OCI-LY3 (cell line): ENCODE data around the gene MT1M.

Experiments
- H2AFZ ChIP-seq: fragments of 200-600, 300-600 bp; shearing (Covaris generic); 2 replicates; pipeline ENCODE4 v1.6.0; 2014; ENCODE audit warnings: antibody characterized with exemption, low read depth, low read length
- H3K27ac ChIP-seq: fragments of 200-600, 300-600 bp; sonication (generic); 2 replicates; pipeline ENCODE4 v1.5.1; 2014; ENCODE audit warnings: mild to moderate bottlenecking, low read length, moderate library complexity, mixed read lengths
- H3K27me3 ChIP-seq: fragments of 200-600, 300-600 bp; sonication (generic); 2 replicates; pipeline ENCODE4 v1.6.1; 2014; ENCODE audit warnings: low read depth, low read length, mixed read lengths
- H3K36me3 ChIP-seq: fragments of 200-600, 300-600 bp; sonication (generic); replicated peaks from 2 replicates; pipeline ENCODE3; 2014; ENCODE audit warnings: low read depth, low read length, mixed read lengths
- H3K4me1 ChIP-seq: fragments of 300-600, 200-600 bp; sonication (generic); 2 replicates; pipeline ENCODE4 v1.6.1; 2014; ENCODE audit warnings: low read length, mixed read lengths
- H3K4me2 ChIP-seq: fragments of 200-600, 300-600 bp; sonication (generic); 2 replicates; pipeline ENCODE4 v1.6.1; 2014; ENCODE audit warnings: low read length, mixed read lengths
- H3K4me3 ChIP-seq: fragments of 300-600, 200-600 bp; sonication (generic); 2 replicates; pipeline ENCODE4 v1.5.1; 2014; ENCODE audit warnings: antibody characterized with exemption, mild to moderate bottlenecking, low read length, moderate library complexity
- H3K79me2 ChIP-seq: fragments of 300-600, 200-600 bp; shearing (Covaris generic); 2 replicates; pipeline ENCODE4 v1.6.1; 2014; ENCODE audit warnings: mild to moderate bottlenecking, low read length, mixed read lengths
- H3K9ac ChIP-seq: fragments of 300-600, 200-600 bp; shearing (Covaris generic); 2 replicates; pipeline ENCODE4 v1.6.0; 2014; ENCODE audit warnings: mild to moderate bottlenecking, low read length, moderate library complexity
- H3K9me3 ChIP-seq: fragments of 200-600, 300-600 bp; shearing (Covaris generic); 2 replicates; pipeline ENCODE4 v1.6.1; 2014; ENCODE audit warnings: low read length, mixed read lengths; ENCODE audit not compliant: insufficient read depth
- H4K20me1 ChIP-seq: fragments of 200-600, 300-600 bp; sonication (generic); 2 replicates; pipeline ENCODE4 v1.6.1; 2016; ENCODE audit warnings: low read length, mixed read lengths; ENCODE audit not compliant: insufficient read depth
- EZH2phosphoT487 ChIP-seq: fragments of 200-600 bp; shearing (Covaris generic); IDR thresholded peaks from 2 replicates; pipeline ENCODE4 v1.6.1; 2018; ENCODE audit warnings: antibody characterized with exemption, mixed run types, low read depth
- TF ChIP-seq, protein P1 (sequence below): fragments of 200-600, 300-600 bp; sonication (generic); IDR thresholded peaks from 2 replicates; pipeline ENCODE4 v1.5.1; 2014; ENCODE audit warnings: antibody characterized with exemption, low read length, low read depth

The MT1M gene

DNA sequence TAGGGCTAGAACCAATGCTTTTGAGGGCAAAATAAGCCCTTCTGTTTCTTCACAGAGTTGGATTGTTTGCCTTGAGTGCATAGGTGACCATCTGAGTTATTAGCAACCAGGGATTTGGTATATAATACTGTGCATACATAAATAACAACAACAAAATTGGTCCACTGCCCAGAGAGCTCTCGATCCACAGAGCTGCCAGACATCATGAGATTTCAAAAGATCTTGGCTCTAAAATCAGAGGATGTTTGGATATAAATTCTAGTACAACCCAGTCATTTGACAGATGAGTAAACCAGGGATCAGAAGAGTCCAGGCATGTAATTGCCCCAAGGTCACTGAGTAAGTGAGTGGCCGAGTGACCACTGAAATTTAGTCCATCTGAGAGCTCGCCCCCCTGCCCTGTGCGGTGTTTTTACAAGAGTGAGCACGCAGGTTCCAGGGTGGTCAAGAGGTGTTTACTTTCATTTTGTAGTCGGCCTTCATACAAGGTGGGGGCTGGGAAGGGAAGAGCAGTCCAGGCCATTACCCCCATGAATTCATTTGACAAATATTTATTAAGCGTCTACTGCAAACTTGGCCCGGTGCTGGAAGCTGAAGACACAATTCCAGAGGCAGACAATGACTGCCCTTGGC, 25.9 kb upstream of the MT1M start:
- Histone ChIP-seq H4K20me1 (no peaks in the 10 kb centered on the region), H3K4me1 (peaks cover 27% of the 10 kb centered on the region), H3K27me3 (0 out of 2 replicates have a peak, but pooled peaks cover 4% of the 10 kb centered on the region), H3K36me3 (no peaks in the 10 kb centered on the region), H3K4me3 (no peak overlapping the region), H3K79me2 (no peaks in the 10 kb centered on the region), H3K27ac (no peak overlapping the region), H3K9me3 (no peaks in the 10 kb centered on the region), H3K4me2 (no peak overlapping the region), H2AFZ (no peak overlapping the region), H3K9ac (no peak overlapping the region)
- TF ChIP-seq, protein P1, sequence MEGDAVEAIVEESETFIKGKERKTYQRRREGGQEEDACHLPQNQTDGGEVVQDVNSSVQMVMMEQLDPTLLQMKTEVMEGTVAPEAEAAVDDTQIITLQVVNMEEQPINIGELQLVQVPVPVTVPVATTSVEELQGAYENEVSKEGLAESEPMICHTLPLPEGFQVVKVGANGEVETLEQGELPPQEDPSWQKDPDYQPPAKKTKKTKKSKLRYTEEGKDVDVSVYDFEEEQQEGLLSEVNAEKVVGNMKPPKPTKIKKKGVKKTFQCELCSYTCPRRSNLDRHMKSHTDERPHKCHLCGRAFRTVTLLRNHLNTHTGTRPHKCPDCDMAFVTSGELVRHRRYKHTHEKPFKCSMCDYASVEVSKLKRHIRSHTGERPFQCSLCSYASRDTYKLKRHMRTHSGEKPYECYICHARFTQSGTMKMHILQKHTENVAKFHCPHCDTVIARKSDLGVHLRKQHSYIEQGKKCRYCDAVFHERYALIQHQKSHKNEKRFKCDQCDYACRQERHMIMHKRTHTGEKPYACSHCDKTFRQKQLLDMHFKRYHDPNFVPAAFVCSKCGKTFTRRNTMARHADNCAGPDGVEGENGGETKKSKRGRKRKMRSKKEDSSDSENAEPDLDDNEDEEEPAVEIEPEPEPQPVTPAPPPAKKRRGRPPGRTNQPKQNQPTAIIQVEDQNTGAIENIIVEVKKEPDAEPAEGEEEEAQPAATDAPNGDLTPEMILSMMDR, result no peak
- TF ChIP-seq EZH2phosphoT487, result no peak

GRCh38 chr16:56607109-56607618, 25.3 kb upstream of the MT1M start:
- peaks cover 27% of the 10 kb centered on the region for H3K4me1 ChIP-seq
- H3K9ac ChIP-seq, result no peak overlapping the region

DNA sequence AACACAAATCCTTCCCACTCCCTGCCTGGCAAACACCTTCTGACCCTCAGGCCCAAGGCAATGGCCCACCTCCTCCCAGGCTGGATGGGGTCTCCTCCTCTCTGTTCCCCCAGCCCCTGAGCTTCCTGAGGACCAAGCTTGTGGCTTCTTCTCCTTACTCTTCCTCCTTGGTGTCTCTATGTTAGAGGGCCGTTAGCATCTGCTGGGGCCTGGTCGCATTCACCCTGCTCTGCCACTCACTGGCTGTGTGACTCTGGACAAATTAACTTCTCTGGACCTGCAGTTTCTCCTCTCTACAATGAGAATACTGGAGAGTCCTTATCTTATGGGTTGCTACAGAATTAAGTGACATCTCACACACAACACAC, 24.8 kb upstream of the MT1M start:
- peak overlapping the region; percentile 100 for H3K4me2 ChIP-seq
- no peak for TF ChIP-seq EZH2phosphoT487
- H3K9ac ChIP-seq, result peak overlapping the region; percentile 71
- H3K27me3 ChIP-seq, result no peaks in the 10 kb centered on the region
- H3K27ac ChIP-seq, result peak overlapping the region; percentile 40; the same call in 1 of the 2 replicates
- H3K9me3 ChIP-seq, result no peaks in the 10 kb centered on the region
- H3K4me3 ChIP-seq, result peak overlapping the region; percentile 89
- H3K4me1 ChIP-seq, result peaks cover 27% of the 10 kb centered on the region
- H3K36me3 ChIP-seq, result no peaks in the 10 kb centered on the region
- H4K20me1 ChIP-seq, result no peaks in the 10 kb centered on the region
- peak overlapping the region; percentile 98 for H2AFZ ChIP-seq
- no peaks in the 10 kb centered on the region for H3K79me2 ChIP-seq

More at GRCh38 chr16:56607109-56607618, 25.3 kb upstream of the MT1M start:
- H3K27ac ChIP-seq, result no peak overlapping the region
- no peaks in the 10 kb centered on the region for H3K27me3 ChIP-seq
- H2AFZ ChIP-seq, result no peak overlapping the region
- H4K20me1 ChIP-seq, result no peaks in the 10 kb centered on the region
- no peaks in the 10 kb centered on the region for H3K36me3 ChIP-seq
- H3K9me3 ChIP-seq, result no peaks in the 10 kb centered on the region
- TF ChIP-seq, protein P1, result no peak
- no peak for TF ChIP-seq EZH2phosphoT487
- H3K4me2 ChIP-seq, result no peak overlapping the region
- no peaks in the 10 kb centered on the region for H3K79me2 ChIP-seq
- no peak overlapping the region for H3K4me3 ChIP-seq

GRCh38 chr16:56608043-56608875, 24.2 kb upstream of the MT1M start, which contains the start of gene MT2A:
Gene MT2A (plus strand): TSS chr16:56608584. CDS start chr16:56608656, 72 bp downstream.
- H3K27me3 ChIP-seq, result no peaks in the 10 kb centered on the region
- no peaks in the 10 kb centered on the region for H3K36me3 ChIP-seq
- peak within 1 kb of the TSS; percentile 89 for H3K4me3 ChIP-seq
- H3K4me1 ChIP-seq, result peaks cover 27% of the 10 kb centered on the region
- no peak for TF ChIP-seq EZH2phosphoT487
- TF ChIP-seq, protein P1, result no peak
- H3K9me3 ChIP-seq, result no peaks in the 10 kb centered on the region
- H3K9ac ChIP-seq, result peak within 1 kb of the TSS; percentile 79
- no peaks in the 10 kb centered on the region for H3K79me2 ChIP-seq
- no peaks in the 10 kb centered on the region for H4K20me1 ChIP-seq
- H2AFZ ChIP-seq, result peak within 1 kb of the TSS; percentile 98
- peak within 1 kb of the TSS; percentile 40; the same call in 1 of the 2 replicates for H3K27ac ChIP-seq
- H3K4me2 ChIP-seq, result peak within 1 kb of the TSS; percentile 100
